Neural progenitor cell (in vitro differentiated cells): ENCODE measurements around the gene HGD.
A peak's percentile ranks its signal among the peaks of the same experiment; 100 is the strongest.

ENCODE experiments used
- CTCF ChIP-seq: fragments of 200-600 bp; sonication (generic); IDR thresholded peaks from 2 replicates; pipeline ENCODE4 v1.5.1; 2017; ENCODE audit warnings: antibody characterized with exemption, mild to moderate bottlenecking
- EZH2 ChIP-seq: fragments of 200-600 bp; sonication (generic); IDR thresholded peaks from 2 replicates; pipeline ENCODE4 v1.6.1; 2017; ENCODE audit warnings: antibody characterized with exemption, mild to moderate bottlenecking, moderate library complexity
- EZH2phosphoT487 ChIP-seq: fragments of 200-600 bp; sonication (generic); IDR thresholded peaks from 2 replicates; pipeline ENCODE4 v1.6.1; 2017; ENCODE audit warnings: antibody characterized with exemption

- TF ChIP-seq EZH2 (no peak), CTCF (peak; percentile 49), EZH2phosphoT487 (no peak)
Measured at GRCh38 chr3:120622870-120623726, 58.9 kb downstream of the HGD start.
